ENCODE results near the gene E2F3.

DNA sequence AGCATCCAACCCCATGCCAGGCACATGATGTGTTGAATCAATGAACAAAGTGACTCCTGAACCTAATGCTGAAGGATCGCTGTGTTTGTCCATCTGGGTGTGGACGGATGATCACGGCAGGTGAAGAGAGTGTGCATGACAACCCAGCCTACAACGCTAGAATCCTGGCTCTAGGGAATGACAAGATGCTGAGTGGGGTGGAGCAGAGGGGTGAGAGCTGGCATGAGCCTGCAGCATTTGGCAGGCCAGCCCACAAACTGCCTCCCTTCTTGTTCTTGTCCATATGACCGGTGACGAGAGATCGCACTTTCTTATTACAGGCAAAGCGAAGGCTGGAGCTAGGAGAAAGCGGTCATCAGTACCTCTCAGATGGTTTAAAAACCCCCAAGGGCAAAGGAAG lies 77.8 kb downstream of the E2F3 start:
- TF ChIP-seq, protein P1, sequence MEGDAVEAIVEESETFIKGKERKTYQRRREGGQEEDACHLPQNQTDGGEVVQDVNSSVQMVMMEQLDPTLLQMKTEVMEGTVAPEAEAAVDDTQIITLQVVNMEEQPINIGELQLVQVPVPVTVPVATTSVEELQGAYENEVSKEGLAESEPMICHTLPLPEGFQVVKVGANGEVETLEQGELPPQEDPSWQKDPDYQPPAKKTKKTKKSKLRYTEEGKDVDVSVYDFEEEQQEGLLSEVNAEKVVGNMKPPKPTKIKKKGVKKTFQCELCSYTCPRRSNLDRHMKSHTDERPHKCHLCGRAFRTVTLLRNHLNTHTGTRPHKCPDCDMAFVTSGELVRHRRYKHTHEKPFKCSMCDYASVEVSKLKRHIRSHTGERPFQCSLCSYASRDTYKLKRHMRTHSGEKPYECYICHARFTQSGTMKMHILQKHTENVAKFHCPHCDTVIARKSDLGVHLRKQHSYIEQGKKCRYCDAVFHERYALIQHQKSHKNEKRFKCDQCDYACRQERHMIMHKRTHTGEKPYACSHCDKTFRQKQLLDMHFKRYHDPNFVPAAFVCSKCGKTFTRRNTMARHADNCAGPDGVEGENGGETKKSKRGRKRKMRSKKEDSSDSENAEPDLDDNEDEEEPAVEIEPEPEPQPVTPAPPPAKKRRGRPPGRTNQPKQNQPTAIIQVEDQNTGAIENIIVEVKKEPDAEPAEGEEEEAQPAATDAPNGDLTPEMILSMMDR (IDR thresholded peaks at IDR 0.05): no peak
- TF ChIP-seq POLR2A (IDR thresholded peaks at IDR 0.05) (no peak), EP300 (IDR thresholded peaks at IDR 0.05) (no peak)

Measured in upper lobe of left lung (tissue), 4 donors.